ENCODE data around the gene GPR78. TPM values are rescaled to one million over a fixed set of nuclear protein-coding genes. Genes with fewer than 3 reads are reported as not detected.

Gene GPR78
- total RNA-seq, 1 donor from 2014 or later, result 0.54 TPM

DNA sequence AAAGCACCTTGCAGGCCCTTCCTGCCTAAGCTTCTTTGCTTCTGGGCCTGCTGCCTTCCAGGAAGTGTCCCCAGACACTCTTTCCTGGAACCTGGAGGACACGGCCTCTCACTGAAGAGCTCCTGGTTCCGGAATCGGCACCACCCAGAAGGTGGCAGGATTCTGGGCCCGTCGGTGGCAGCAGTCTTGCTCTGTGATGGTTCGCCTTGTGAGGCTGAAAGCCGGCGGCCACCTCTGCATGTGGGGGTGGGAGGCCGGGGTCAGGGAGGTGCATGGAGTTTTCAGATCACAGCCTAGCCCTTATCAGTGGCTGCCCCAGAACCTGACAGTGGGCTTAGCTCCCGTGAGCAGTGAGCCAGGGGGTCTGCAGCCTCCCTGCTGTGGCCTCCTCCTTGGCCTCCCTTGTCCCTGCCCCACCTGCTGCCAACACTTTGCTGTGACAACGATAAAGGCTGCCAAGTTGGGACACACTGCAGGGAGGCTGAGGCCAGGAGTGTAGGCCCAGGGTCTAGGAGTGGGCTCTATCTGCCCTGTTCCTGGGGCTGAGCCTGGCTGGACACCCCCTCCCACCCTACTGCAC lies 30.8 kb upstream of the GPR78 start:
- Mint-ChIP-seq H3K36me3 (ENCODE audit: unreplicated experiment) (no peaks in the 10 kb centered on the region), H3K9me3 (ENCODE audit: unreplicated experiment) (no peaks in the 10 kb centered on the region), H3K27ac (ENCODE audit: unreplicated experiment) (no peak overlapping the region), H3K4me3 (ENCODE audit: unreplicated experiment) (no peak overlapping the region), H3K27me3 (ENCODE audit: unreplicated experiment) (peaks cover 2% of the 10 kb centered on the region), H3K4me1 (ENCODE audit: unreplicated experiment) (peaks cover 12% of the 10 kb centered on the region)
- no peak for DNase-seq (ENCODE audit: extremely low spot score, unreplicated experiment)
- TF ChIP-seq, protein P1, sequence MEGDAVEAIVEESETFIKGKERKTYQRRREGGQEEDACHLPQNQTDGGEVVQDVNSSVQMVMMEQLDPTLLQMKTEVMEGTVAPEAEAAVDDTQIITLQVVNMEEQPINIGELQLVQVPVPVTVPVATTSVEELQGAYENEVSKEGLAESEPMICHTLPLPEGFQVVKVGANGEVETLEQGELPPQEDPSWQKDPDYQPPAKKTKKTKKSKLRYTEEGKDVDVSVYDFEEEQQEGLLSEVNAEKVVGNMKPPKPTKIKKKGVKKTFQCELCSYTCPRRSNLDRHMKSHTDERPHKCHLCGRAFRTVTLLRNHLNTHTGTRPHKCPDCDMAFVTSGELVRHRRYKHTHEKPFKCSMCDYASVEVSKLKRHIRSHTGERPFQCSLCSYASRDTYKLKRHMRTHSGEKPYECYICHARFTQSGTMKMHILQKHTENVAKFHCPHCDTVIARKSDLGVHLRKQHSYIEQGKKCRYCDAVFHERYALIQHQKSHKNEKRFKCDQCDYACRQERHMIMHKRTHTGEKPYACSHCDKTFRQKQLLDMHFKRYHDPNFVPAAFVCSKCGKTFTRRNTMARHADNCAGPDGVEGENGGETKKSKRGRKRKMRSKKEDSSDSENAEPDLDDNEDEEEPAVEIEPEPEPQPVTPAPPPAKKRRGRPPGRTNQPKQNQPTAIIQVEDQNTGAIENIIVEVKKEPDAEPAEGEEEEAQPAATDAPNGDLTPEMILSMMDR (IDR thresholded peaks at IDR 0.05), result no peak

DNA sequence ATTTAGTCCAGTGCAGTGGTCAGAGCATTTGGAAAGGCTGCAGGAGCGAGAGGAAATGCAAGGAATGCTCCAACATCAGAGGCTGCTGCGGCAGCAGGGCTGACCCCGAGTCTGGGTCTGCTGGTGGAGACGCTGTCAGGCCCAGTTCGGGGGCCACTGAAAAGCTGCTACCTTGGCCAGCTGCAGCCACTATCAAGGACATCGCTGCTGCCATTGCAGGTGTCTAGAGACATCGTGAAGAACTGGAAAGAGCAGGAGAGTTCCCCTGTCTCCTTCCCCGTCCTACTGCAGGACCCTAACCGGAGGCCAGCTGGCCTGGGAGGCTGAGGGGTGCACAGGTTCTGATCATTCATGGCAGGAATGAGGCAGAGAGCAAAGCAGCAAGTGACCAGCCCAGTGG lies 29.5 kb upstream of the GPR78 start:
- Mint-ChIP-seq H3K36me3 (ENCODE audit: unreplicated experiment) (no peaks in the 10 kb centered on the region), H3K4me1 (ENCODE audit: unreplicated experiment) (peaks cover 11% of the 10 kb centered on the region)

DNA sequence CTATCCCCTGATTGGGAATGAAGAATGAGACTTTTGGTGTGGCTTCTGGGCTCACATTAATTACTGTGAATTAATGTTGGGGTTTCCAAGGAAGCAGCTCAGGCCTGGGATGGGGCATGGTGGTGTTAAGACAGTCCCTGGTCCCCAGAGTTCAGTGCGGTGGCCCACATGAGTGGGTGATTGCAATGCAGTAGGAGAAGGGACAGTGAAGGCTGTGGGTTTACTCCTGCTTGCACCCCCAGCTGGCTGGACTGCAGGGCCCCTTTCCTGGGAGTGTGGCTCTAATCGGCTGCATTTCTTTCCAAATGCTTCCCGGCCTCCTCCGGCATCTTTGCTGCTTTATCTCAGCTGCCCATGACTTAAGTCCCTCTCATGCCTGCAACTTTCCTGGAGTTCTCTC lies 28.2 kb upstream of the GPR78 start:
- Mint-ChIP-seq H3K27me3 (ENCODE audit: unreplicated experiment) (peaks cover 5% of the 10 kb centered on the region), H3K4me1 (ENCODE audit: unreplicated experiment) (peaks cover 11% of the 10 kb centered on the region)
- no peak for DNase-seq (ENCODE audit: extremely low spot score, unreplicated experiment)

More for the DNA sequence above, 29.5 kb upstream of the GPR78 start:
- Mint-ChIP-seq H3K27ac (ENCODE audit: unreplicated experiment) (no peak overlapping the region), H3K27me3 (ENCODE audit: unreplicated experiment) (peaks cover 5% of the 10 kb centered on the region), H3K9me3 (ENCODE audit: unreplicated experiment) (no peaks in the 10 kb centered on the region), H3K4me3 (ENCODE audit: unreplicated experiment) (no peak overlapping the region)
- DNase-seq (ENCODE audit: extremely low spot score, unreplicated experiment), result no peak
- TF ChIP-seq, protein P1 (IDR thresholded peaks at IDR 0.05), result no peak

DNA sequence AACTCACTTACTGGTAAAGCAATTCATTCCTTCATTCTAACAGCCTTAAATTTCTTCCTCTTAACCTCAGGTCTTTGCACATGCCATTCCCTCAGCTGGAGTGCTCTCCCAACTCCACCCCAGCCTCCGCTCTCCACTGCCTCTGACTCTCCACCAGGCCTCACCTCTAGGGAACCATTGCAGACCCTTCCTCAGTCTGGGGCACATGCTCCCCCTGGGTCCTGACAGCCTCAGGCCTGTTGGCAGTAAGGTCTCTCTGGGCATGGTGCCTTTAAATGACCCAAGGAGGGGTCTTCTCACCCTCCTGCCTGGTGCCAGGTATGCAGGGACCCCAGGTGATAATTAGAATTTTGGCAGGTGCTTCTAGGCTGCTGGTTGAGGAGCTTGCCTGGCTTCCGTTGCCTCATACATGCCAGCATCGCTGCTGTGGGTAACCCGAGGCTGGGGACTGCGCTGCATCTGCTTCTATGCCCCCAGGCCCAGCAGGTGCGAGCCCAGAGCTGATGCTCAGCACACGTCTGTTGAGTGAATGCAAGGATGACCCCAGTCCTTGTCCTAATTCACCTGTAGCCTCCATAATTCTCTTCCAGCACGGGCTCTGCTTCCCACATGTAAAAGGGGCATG lies 27.5 kb upstream of the GPR78 start:
- Mint-ChIP-seq H3K36me3 (ENCODE audit: unreplicated experiment) (no peaks in the 10 kb centered on the region), H3K9me3 (ENCODE audit: unreplicated experiment) (no peaks in the 10 kb centered on the region), H3K27ac (ENCODE audit: unreplicated experiment) (no peak overlapping the region), H3K4me1 (ENCODE audit: unreplicated experiment) (peaks cover 6% of the 10 kb centered on the region), H3K4me3 (ENCODE audit: unreplicated experiment) (no peak overlapping the region), H3K27me3 (ENCODE audit: unreplicated experiment) (peaks cover 5% of the 10 kb centered on the region)
- DNase-seq (ENCODE audit: extremely low spot score, unreplicated experiment), result no peak
- TF ChIP-seq, protein P1 (IDR thresholded peaks at IDR 0.05), result no peak

More for the DNA sequence above, 28.2 kb upstream of the GPR78 start:
- Mint-ChIP-seq H3K4me3 (ENCODE audit: unreplicated experiment) (no peak overlapping the region), H3K27ac (ENCODE audit: unreplicated experiment) (no peak overlapping the region), H3K9me3 (ENCODE audit: unreplicated experiment) (no peaks in the 10 kb centered on the region), H3K36me3 (ENCODE audit: unreplicated experiment) (no peaks in the 10 kb centered on the region)
- TF ChIP-seq, protein P1 (IDR thresholded peaks at IDR 0.05), result no peak

DNA sequence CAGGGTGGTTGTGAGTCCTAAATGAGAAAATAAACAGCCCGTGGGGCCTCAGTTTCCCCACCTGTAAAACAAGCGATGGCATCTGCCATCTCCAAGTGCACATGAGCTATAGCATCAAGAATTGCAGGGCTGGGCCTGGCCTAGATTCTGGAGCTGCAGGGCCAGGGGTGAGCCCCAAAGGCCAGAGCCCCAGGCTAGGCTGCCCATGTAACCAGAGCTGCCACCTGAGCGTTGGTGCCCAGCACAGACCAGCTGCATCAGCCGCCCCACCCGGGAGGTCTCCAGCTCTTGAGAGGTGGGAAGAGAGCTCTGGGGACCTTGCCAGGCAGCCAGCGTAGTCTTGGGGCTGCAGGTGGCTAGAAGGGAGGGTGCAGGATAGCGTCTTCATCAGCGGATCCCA lies 27.0 kb upstream of the GPR78 start:
- Mint-ChIP-seq H3K27me3 (ENCODE audit: unreplicated experiment) (peaks cover 5% of the 10 kb centered on the region), H3K9me3 (ENCODE audit: unreplicated experiment) (no peaks in the 10 kb centered on the region), H3K4me1 (ENCODE audit: unreplicated experiment) (peaks cover 2% of the 10 kb centered on the region), H3K27ac (ENCODE audit: unreplicated experiment) (no peak overlapping the region), H3K36me3 (ENCODE audit: unreplicated experiment) (no peaks in the 10 kb centered on the region), H3K4me3 (ENCODE audit: unreplicated experiment) (no peak overlapping the region)
- TF ChIP-seq, protein P1 (IDR thresholded peaks at IDR 0.05), result no peak
- no peak for DNase-seq (ENCODE audit: extremely low spot score, unreplicated experiment)

All from osteocyte (in vitro differentiated cells).